ENCODE data around the gene CACNA1D.

The CACNA1D gene

DNA sequence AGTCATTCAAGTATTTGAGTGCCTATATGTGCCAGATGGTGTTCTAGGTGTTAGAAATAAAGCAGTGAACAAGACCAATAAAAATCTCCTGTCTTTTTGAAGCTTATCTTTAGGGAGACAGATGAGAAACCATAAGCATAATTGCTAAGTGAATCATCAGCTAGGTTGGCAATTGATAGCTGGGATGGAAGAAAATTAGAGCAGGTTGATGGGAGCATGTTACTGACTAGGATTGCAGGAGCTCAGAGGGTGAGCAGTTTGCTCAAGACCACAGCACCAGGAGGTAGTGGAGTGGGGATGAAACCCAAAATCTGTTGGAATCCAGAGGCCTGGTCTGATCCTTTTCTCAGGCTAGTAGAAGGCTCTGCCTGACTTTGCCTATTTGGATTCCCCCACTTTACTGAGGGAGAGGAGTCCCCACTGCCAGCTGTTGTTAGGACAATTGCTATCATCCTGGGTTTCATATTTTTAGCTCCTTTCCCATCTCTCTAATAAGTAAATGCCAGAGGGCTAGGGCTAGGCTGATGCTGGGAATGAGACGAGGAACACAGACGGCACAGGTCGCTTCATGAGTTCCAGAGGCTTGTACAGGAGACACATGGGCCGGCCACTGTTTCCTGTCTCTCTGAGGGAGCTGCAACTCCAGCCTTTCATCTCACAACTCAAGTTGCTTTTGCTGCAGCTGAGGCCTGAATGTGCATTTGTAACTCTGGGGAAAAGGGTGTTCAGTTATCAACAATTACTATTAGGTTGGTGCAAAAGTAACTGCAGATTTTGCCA, 102.9 kb downstream of the CACNA1D start:
- no peak for DNase-seq (ENCODE audit: low spot score in 2 of 2)
- ATAC-seq = no peak
- H3K4me3 Mint-ChIP-seq = no peak overlapping the region
- no peaks in the 10 kb centered on the region for H3K9me3 Mint-ChIP-seq
- no peaks in the 10 kb centered on the region for H3K4me1 Mint-ChIP-seq
- no peak overlapping the region for H3K27ac Mint-ChIP-seq
- no peaks in the 10 kb centered on the region for H3K36me3 Mint-ChIP-seq

DNA sequence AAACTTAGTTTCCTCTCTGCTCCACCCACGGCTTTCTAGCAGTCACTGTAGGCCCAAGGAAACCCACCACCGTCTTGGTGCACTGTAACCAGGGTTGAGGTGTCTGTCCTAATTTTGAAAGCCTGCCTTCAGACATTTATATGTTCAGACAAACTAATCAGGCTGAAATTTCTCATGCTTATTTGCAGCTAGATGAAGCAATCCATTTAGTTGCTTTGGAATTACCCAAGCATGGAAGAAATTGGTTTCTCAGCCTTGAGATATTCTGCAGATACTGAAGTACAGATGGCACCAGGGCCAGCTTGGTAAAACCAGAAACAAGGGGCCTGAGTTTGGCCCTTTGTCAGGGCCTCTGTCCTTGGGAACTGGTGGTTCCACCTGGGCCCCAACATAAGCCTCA, 105.4 kb downstream of the CACNA1D start:
- Mint-ChIP-seq H3K36me3 (no peaks in the 10 kb centered on the region), H3K27ac (no peak overlapping the region), H3K9me3 (no peaks in the 10 kb centered on the region), H3K4me3 (no peak overlapping the region), H3K4me1 (no peaks in the 10 kb centered on the region)
- DNase-seq (ENCODE audit: low spot score in 2 of 2) (no peak), ATAC-seq (no peak)

DNA sequence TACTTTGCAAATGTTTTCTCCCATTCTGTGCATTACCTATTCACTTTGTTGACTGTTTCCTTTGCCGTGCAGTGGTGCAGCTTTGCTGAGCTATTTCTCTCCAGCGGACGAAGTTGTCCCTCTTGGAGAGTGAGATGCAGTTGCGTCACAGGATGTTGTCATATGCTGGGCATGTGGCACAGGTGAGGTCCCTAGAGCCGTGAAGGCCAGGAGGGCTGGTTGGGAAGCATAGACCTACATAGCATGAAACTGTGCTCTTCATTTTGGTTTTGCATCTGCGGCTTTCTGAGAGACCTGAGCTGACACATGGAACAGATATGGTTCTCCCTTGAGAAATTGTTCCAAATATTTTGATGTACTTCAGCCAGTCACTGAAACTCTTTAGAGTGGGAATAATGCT, 108.5 kb downstream of the CACNA1D start:
- DNase-seq (ENCODE audit: low spot score in 2 of 2) (no peak), ATAC-seq (no peak)
- H3K36me3 Mint-ChIP-seq = no peaks in the 10 kb centered on the region
- H3K4me3 Mint-ChIP-seq = no peak overlapping the region
- no peak overlapping the region for H3K27ac Mint-ChIP-seq
- H3K4me1 Mint-ChIP-seq = no peaks in the 10 kb centered on the region
- no peaks in the 10 kb centered on the region for H3K9me3 Mint-ChIP-seq

DNA sequence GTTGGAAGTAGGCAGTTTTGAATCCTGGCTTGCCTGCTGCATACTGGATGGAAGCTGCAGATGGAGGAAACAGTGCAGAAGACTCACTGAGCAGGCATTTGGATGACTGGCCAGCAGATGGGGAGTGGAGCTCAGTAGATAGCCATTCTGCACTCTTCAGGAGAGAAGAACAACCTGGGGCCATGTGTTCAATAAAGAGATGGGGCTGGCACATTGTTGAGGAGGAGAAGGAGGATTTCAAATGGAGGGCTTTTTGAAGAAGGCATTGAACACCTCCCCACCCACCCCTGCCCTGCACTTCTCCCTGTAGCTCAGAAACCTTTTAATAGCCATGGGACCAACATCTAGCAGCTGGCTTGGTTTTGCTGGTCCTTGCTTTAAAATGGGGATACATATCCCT, 109.8 kb downstream of the CACNA1D start:
- no peaks in the 10 kb centered on the region for H3K4me1 Mint-ChIP-seq
- no peak overlapping the region for H3K4me3 Mint-ChIP-seq
- H3K36me3 Mint-ChIP-seq = no peaks in the 10 kb centered on the region
- H3K27ac Mint-ChIP-seq = no peak overlapping the region
- no peaks in the 10 kb centered on the region for H3K9me3 Mint-ChIP-seq
- ATAC-seq (no peak), DNase-seq (ENCODE audit: low spot score in 2 of 2) (no peak)

DNA sequence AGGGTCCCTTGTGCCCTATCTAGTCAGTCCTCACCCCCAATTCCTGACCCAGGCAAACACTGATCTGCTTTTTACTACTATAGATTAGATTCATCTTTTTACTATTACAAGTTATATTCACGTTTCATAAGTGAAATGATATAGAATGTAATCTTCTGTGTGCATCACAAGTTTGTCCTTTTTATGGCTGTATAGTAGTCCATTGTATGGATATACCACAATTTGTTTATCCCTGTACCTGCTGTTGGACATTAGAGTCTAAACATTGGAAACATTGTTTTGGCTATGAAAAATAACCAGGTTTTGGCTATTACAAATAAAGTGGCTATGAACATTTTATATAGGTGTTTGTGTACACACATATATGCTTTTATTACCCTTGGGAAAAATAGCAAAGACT, 112.4 kb downstream of the CACNA1D start:
- DNase-seq (ENCODE audit: low spot score in 2 of 2) = no peak
- ATAC-seq = no peak
- no peak overlapping the region for H3K27ac Mint-ChIP-seq
- no peaks in the 10 kb centered on the region for H3K36me3 Mint-ChIP-seq
- no peak overlapping the region for H3K4me3 Mint-ChIP-seq
- H3K4me1 Mint-ChIP-seq = no peaks in the 10 kb centered on the region
- no peaks in the 10 kb centered on the region for H3K9me3 Mint-ChIP-seq

DNA sequence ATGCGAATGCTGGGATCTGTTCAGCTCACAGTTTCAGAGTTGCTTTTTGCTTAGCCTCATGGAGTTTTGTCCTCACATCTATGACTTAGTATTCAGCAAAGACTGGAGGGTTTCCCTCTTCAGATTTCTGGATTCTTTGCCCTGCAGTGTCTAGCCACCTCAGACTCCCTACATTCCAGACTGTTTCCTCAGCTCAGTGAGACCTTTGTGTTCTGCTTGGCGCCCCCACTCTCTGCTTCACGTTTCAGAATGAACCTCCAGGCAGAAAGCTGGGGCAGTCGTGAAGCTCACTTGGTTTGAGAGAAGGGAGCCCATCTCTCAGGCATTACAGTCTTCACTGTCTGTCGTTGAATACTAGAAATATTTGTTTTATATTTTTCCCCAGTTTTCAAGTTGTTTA, 118.1 kb downstream of the CACNA1D start:
- Mint-ChIP-seq H3K4me1 (no peaks in the 10 kb centered on the region), H3K9me3 (no peaks in the 10 kb centered on the region), H3K4me3 (no peak overlapping the region), H3K36me3 (no peaks in the 10 kb centered on the region), H3K27ac (no peak overlapping the region)
- DNase-seq (ENCODE audit: low spot score in 2 of 2) (no peak), ATAC-seq (no peak)

DNA sequence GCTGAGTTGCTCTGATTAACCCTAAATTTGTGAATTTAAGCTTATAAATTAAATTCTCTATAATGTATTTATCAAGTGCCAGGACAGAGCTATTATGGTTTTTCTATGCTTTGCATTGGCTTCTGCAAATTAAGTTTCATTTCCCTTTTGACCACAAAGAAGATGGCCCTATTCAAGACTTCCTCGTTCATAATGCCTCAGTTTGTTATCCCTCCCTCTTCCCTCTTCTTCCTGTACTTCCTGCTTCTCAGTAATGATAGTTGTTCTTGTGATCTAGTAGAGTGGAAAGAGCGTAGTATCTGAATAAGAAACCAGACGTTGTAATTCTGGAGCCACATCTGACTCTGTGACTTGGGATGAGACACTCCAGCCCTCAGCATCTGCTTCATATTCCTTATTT, 118.7 kb downstream of the CACNA1D start:
- H3K27ac Mint-ChIP-seq = no peak overlapping the region
- H3K4me1 Mint-ChIP-seq = no peaks in the 10 kb centered on the region
- no peak overlapping the region for H3K4me3 Mint-ChIP-seq

DNA sequence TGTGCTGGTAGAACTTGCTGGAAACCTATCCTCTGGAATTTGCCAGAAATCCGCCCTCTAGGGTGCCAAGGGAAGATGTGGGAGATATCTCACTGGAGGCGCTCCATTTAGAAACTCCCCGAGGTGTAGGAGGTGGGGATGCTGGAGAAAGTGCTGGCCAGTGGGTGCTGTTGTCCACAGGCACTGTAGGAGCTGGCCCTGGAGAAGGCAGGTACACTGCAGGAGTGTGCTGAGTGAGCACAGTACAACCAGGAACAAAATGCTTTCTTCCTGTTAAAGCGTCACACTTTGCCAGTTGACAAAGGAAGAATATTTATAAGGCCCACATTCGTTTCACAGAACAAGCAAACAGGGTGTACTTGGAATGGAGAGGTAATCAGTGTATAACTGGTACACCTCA, 119.9 kb downstream of the CACNA1D start:
- no peak overlapping the region for H3K4me3 Mint-ChIP-seq
- no peak for DNase-seq (ENCODE audit: low spot score in 2 of 2)
- no peaks in the 10 kb centered on the region for H3K4me1 Mint-ChIP-seq
- H3K9me3 Mint-ChIP-seq = no peaks in the 10 kb centered on the region
- no peak overlapping the region for H3K27ac Mint-ChIP-seq
- no peaks in the 10 kb centered on the region for H3K36me3 Mint-ChIP-seq
- no peak for ATAC-seq

More for the DNA sequence above, 118.7 kb downstream of the CACNA1D start:
- ATAC-seq (no peak), DNase-seq (ENCODE audit: low spot score in 2 of 2) (no peak)
- Mint-ChIP-seq H3K36me3 (no peaks in the 10 kb centered on the region), H3K9me3 (no peaks in the 10 kb centered on the region)

DNA sequence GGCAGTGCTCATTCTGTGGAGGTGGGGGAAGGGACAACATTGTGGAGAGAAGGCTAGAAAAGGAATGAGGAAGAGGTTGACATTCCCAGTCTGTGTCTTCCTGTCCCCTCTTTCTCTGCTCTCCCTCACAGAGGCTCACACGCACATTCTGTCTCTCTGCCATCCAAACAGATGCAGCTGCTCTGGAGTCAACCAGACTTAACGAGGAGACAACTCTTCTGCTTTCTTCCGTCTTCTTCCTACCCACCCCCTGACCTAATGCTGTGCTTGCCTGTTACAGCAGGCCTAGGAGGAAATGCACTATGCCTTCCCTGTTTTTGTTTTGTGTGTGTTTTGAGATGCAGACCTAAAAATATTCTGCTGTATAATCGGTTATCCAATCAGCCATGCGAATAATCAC, 121.9 kb downstream of the CACNA1D start:
- Mint-ChIP-seq H3K9me3 (no peaks in the 10 kb centered on the region), H3K4me3 (no peak overlapping the region), H3K36me3 (no peaks in the 10 kb centered on the region), H3K4me1 (no peaks in the 10 kb centered on the region), H3K27ac (no peak overlapping the region)
- DNase-seq (ENCODE audit: low spot score in 2 of 2) = no peak
- ATAC-seq = no peak

DNA sequence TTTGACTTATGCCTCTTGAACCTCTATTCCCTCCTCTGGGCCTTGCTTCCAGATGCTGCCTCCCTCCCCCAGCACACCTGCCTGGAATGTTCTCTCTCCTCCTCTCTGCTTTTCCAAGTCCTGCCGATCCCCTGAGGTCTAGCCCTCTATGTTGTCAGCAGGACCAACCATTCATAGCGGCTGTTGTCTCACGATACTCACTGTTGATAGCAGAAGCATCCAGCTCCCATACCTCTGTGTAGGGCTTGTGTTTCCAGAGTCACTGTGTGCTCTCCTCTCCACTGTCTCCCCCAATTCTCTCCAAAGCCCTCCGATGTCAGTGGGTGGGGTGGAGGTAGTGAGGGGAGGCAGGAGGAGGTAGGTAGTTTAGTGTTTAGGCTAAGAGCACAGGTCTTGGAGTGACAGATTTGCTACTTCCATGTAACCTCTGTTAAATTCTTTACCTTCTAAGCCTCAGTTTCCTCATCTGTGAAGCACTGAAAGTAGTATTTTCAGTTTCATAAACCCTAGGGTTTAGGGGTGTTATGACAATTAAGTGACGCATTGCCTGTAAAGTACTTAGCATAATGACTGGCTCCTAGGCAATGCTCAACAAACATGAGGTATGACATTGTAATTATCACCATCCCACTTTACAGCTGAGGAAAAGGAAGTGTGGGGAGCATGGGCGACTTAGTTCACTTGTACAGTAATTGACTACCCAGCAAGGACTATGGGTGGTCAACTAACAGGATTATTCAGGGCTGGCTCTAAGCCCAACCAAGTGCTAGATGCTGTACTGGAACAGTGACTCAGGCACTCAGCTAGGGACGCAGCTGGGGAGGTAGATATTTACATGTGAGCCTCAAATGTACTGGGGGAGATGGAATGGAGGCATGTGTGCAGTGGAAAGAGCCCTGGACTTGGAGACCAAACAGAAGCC, 122.8 kb downstream of the CACNA1D start:
- Mint-ChIP-seq H3K9me3 (no peaks in the 10 kb centered on the region), H3K27ac (no peak overlapping the region), H3K4me1 (no peaks in the 10 kb centered on the region), H3K4me3 (no peak overlapping the region), H3K36me3 (no peaks in the 10 kb centered on the region)
- peak; percentile 45 for ATAC-seq
- DNase-seq (ENCODE audit: low spot score in 2 of 2) = no peak

DNA sequence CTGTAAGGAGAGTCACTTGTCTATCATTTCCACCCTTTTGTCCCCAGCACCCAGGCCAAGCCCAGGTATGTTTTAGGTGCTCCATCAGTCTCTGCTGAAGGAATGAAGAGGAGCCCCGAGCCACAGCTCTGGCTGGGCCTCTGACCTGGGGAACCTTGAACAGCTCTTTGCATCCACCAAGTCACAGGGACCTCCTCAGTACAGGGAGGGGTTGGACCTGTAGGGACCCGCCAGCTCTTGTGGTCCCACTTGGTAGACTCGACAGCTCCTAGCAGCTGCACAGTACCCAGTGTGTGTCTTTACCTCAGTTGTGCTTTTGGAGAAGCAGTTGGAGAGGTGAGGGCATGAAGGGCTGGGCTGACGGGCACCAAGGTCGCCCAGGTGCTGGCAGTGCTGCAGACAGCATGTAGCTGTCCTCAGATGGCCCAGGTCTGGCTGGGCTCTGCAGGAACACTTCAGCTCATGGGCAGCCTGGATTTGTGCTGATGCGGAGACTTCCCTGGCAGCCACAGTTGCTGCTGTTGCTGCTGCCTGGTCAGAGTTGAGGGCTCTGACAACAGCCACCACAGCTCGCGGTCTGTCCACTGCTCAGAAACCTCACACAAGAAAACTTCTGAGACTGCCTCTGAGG, 123.6 kb downstream of the CACNA1D start:
- DNase-seq (ENCODE audit: low spot score in 2 of 2) (no peak), ATAC-seq (peak; percentile 29)

DNA sequence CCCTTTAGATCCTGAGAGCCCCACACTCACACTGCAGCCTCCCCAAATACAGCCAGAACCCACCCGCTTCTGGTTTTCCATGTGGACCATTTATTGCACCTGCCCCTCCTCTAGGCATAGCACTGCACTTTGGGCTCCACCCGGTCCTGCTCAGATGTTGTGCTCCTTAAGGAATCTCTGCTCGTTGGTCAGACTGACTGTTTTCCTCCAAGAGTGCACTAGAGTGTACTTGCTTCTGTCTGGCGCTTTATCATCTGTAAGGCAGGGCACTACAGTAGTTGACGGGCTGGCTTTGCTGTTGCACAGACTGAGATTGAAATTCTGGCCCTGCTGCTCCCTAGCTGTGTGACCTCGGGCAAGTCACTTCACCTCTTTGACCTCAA, 124.1 kb downstream of the CACNA1D start:
- no peak for DNase-seq (ENCODE audit: low spot score in 2 of 2)
- H3K9me3 Mint-ChIP-seq = no peaks in the 10 kb centered on the region
- no peak overlapping the region for H3K4me3 Mint-ChIP-seq
- H3K4me1 Mint-ChIP-seq = no peaks in the 10 kb centered on the region
- H3K36me3 Mint-ChIP-seq = no peaks in the 10 kb centered on the region
- ATAC-seq = no peak
- no peak overlapping the region for H3K27ac Mint-ChIP-seq

More for the DNA sequence above, 123.6 kb downstream of the CACNA1D start:
- H3K4me3 Mint-ChIP-seq = no peak overlapping the region
- no peaks in the 10 kb centered on the region for H3K36me3 Mint-ChIP-seq
- no peaks in the 10 kb centered on the region for H3K4me1 Mint-ChIP-seq
- no peaks in the 10 kb centered on the region for H3K9me3 Mint-ChIP-seq
- H3K27ac Mint-ChIP-seq = no peak overlapping the region

DNA sequence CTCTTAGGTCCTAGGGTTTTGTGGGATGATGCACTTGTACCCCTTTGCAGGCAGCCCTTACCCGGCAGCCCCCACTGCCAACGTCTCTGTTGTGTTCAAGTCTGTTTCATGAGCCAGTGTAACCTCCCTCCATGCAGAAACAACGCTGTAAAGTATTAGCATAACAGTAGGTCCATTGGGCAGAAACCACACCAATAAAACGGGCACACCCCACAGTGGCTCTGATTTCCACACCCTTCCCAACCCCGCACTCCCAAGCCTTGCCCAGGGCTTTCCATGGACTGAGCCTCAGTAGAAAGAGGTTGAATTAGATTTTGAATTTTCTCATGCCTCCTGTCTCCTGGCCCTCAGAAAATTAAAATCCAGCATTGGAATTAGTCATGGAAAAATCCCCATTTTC, 124.5 kb downstream of the CACNA1D start:
- Mint-ChIP-seq H3K9me3 (no peaks in the 10 kb centered on the region), H3K4me1 (no peaks in the 10 kb centered on the region), H3K4me3 (no peak overlapping the region), H3K36me3 (no peaks in the 10 kb centered on the region), H3K27ac (no peak overlapping the region)
- no peak for DNase-seq (ENCODE audit: low spot score in 2 of 2)
- no peak for ATAC-seq

DNA sequence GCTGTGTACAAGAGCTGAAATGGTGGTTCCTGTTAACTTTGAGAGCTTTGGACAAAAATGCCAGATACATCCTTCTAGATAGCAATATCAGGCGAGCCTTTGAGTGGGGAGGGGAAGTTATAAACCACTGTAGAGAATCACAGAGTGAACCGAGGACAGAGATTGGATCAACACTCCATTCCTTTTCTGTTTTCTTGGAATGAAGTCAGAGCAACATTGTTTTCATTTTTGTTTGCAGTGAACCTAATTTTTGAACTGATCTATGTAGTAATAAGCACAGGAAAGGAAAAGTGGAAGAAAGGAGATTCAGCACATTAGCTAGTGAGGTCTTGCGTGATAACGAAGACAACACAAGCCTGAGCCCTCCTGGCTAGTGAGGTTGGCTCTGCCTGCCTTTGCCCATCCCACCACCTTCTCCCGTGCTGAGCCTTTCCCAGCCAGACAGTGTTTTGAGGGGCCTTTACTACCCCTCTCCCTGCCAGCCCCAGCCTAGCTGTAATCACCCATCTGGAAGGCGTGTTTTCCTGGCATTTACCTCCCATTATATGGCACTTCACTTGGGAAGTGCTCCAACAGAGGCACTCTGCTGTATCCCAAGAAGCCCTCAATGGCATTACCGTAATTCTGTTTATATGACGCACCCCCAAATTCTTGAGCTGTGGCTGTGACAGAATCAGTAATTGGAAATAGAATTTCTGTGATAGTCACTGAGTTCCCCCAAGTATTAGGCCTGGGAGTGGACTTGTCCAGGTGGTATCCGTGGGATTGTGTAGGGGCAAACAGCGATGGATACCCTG, 129.8 kb downstream of the CACNA1D start:
- Mint-ChIP-seq H3K4me1 (no peaks in the 10 kb centered on the region), H3K9me3 (no peaks in the 10 kb centered on the region), H3K36me3 (no peaks in the 10 kb centered on the region), H3K4me3 (no peak overlapping the region), H3K27ac (no peak overlapping the region)
- ATAC-seq = no peak
- DNase-seq (ENCODE audit: low spot score in 2 of 2) = no peak

DNA sequence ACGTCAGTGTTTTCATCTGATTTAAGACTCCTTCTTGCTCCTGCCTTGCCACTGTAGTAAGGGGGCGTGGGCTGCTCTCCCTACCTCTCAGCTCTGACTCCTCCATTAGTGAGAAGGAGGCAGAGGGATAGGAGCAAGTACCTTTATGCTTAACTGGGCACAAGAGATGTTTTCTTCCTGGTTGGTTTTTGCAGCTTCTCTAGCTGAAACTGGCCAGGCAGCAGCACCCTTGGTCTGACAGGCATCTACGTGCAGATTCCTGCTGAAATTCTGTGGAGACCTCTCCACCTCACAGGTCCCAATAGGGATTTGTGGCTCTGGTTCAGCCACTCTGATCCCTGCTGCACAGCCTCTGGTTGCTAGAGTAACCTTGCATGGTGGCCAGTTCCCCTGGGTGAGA, 132.5 kb downstream of the CACNA1D start:
- Mint-ChIP-seq H3K4me1 (no peaks in the 10 kb centered on the region), H3K36me3 (no peaks in the 10 kb centered on the region), H3K9me3 (no peaks in the 10 kb centered on the region), H3K27ac (no peak overlapping the region), H3K4me3 (no peak overlapping the region)
- no peak for DNase-seq (ENCODE audit: low spot score in 2 of 2)
- no peak for ATAC-seq
